ENCODE results near the gene DDX47.
"Not testable (repeated sequence)": the region's sequence is repeated elsewhere in the genome, so short reads cannot be mapped to it uniquely, and the experiment has no call there.

Gene DDX47

GRCh38 chr12:12839003-12839395 is 25.9 kb downstream of the DDX47 start:
- no peak for TF ChIP-seq CTCF (IDR thresholded peaks at IDR 0.05)
- TF ChIP-seq ZFX (IDR thresholded peaks at IDR 0.05; ENCODE audit: borderline replicate concordance): no peak
- H3K27ac ChIP-seq: no peak overlapping the region

GRCh38 chr12:12839439-12839838 is 26.3 kb downstream of the DDX47 start:
- H3K27ac ChIP-seq: not testable (repeated sequence)

GRCh38 chr12:12839873-12840579 is 26.9 kb downstream of the DDX47 start:
- no peak overlapping the region for H3K27ac ChIP-seq
- no peak for TF ChIP-seq CTCF (IDR thresholded peaks at IDR 0.05)
- TF ChIP-seq ZFX (IDR thresholded peaks at IDR 0.05; ENCODE audit: borderline replicate concordance): no peak

GRCh38 chr12:12840580-12840899 is 27.4 kb downstream of the DDX47 start:
- TF ChIP-seq ZFX (IDR thresholded peaks at IDR 0.05; ENCODE audit: borderline replicate concordance) (no peak), CTCF (IDR thresholded peaks at IDR 0.05) (no peak)
- no peak overlapping the region for H3K27ac ChIP-seq

- H3K27ac ChIP-seq: not testable (repeated sequence)
Observed at GRCh38 chr12:12841428-12841827, 28.3 kb downstream of the DDX47 start.

GRCh38 chr12:12845794-12846243 is 32.7 kb downstream of the DDX47 start:
- no peak overlapping the region for H3K27ac ChIP-seq
- TF ChIP-seq CTCF (IDR thresholded peaks at IDR 0.05): no peak
- no peak for TF ChIP-seq ZFX (IDR thresholded peaks at IDR 0.05; ENCODE audit: borderline replicate concordance)

GRCh38 chr12:12846780-12847179 is 33.6 kb downstream of the DDX47 start:
- H3K27ac ChIP-seq: not testable (repeated sequence)

- TF ChIP-seq CTCF (IDR thresholded peaks at IDR 0.05): no peak
- no peak for TF ChIP-seq ZFX (IDR thresholded peaks at IDR 0.05; ENCODE audit: borderline replicate concordance)
- no peak overlapping the region for H3K27ac ChIP-seq
Observed at GRCh38 chr12:12853435-12853834, 40.3 kb downstream of the DDX47 start.

- TF ChIP-seq CTCF (IDR thresholded peaks at IDR 0.05): no peak
- TF ChIP-seq ZFX (IDR thresholded peaks at IDR 0.05; ENCODE audit: borderline replicate concordance): no peak
- no peak overlapping the region for H3K27ac ChIP-seq
Observed at GRCh38 chr12:12859690-12860089, 46.5 kb downstream of the DDX47 start.

Data from 22Rv1 (cell line).